MCF 10A (cell line): ENCODE results near the gene STRIP2. TPM values are rescaled to one million over a fixed set of nuclear protein-coding genes. Genes with fewer than 3 reads are reported as not detected.

Experiments
- BruUV-seq: library from RNA; stranded (reverse); fragments of 400-500 nt; replicated peaks from 2 replicates; lab custom pipeline; 2021; lab: Mats Ljungman, UMichigan
- CTCF ChIA-PET: fragments of 300-600 bp; sonication (Branson Sonifier 250); formaldehyde crosslinking; extraction: SDS; loops from one replicate; lab custom pipeline; 2021; ENCODE audit warnings: antibody characterized with exemption, inconsistent platforms; lab: Yijun Ruan, JAX
- POLR2A ChIA-PET: fragments of 300-600, 350-650 bp; sonication (Branson Sonifier 250); formaldehyde crosslinking; extraction: SDS; loops from one replicate; lab custom pipeline; 2020; ENCODE audit warnings: antibody characterized with exemption, inconsistent platforms; lab: Yijun Ruan, JAX
- DNase-seq: peaks from one replicate; pipeline ENCODE4 v3.0.0-alpha.2; 2018; ENCODE audit not compliant: unreplicated experiment
- H3K27ac Mint-ChIP-seq: one replicate; pipeline ENCODE4 v1.8.0; 2022; ENCODE audit warnings: mild to moderate bottlenecking, low read depth, mixed read lengths; ENCODE audit not compliant: unreplicated experiment
- H3K27me3 Mint-ChIP-seq: one replicate; pipeline ENCODE4 v1.8.0; 2022; ENCODE audit warnings: mixed read lengths; ENCODE audit not compliant: insufficient read depth, unreplicated experiment
- H3K36me3 Mint-ChIP-seq: one replicate; pipeline ENCODE4 v1.8.0; 2022; ENCODE audit warnings: mild to moderate bottlenecking, moderate library complexity, mixed read lengths; ENCODE audit not compliant: insufficient read depth, unreplicated experiment
- H3K4me1 Mint-ChIP-seq: one replicate; pipeline ENCODE4 v1.8.0; 2022; ENCODE audit warnings: mixed read lengths; ENCODE audit not compliant: insufficient read depth, unreplicated experiment
- H3K4me3 Mint-ChIP-seq: one replicate; pipeline ENCODE4 v1.8.0; 2022; ENCODE audit warnings: mild to moderate bottlenecking, moderate library complexity, mixed read lengths; ENCODE audit not compliant: unreplicated experiment
- H3K9me3 Mint-ChIP-seq: one replicate; pipeline ENCODE4 v1.8.0; 2022; ENCODE audit warnings: mixed read lengths; ENCODE audit not compliant: unreplicated experiment
- CTCF ChIP-seq: fragments of 200-600 bp; IDR thresholded peaks from one replicate; pipeline ENCODE4 v1.8.0; 2022; ENCODE audit warnings: antibody characterized with exemption, mild to moderate bottlenecking; ENCODE audit not compliant: unreplicated experiment
- intact Hi-C: fragments of 100-400 bp; cut with micrococcal nuclease; formaldehyde crosslinking; loops from 2 replicates; pipeline ENCODE4 v1.14.1; 2022
- total RNA-seq: library from RNA; stranded (reverse); gene quantifications from 2 replicates; pipeline ENCODE4 v1.2.3, GENCODE V29; 2022

STRIP2 gene
- total RNA-seq, 1 experiment from 2014 or later = 6.3 TPM

DNA sequence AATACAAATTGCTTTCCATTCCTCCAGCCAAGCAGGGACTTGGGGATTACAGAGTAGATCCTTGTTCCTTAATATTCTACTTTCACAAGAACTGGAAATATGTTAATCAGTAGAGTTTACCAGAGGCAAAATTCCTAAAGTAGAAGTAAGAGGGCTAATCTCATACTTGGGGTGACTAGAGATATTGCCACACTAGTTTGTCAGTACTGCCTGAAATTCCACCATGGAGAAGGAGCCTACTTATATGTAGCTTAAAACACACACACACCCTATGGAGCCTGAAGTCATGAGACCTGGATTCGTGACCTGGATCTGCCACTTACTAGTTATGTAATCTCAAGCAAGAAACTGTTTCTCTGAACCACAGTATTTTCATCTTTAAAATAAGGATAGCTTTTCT is 33.9 kb downstream of the STRIP2 start:
- Mint-ChIP-seq H3K9me3 (no peaks in the 10 kb centered on the region), H3K4me3 (no peak overlapping the region), H3K36me3 (peaks cover 23% of the 10 kb centered on the region), H3K27me3 (no peaks in the 10 kb centered on the region), H3K4me1 (no peaks in the 10 kb centered on the region), H3K27ac (no peak overlapping the region)
- ChIA-PET CTCF (interaction anchor here (0.6 to 11.7 kb wide), 6 partner anchors 92 to 250 kb away, joined by 3 to 179 read pairs (median 4); no protein-coding TSS in a partner anchor), POLR2A (interaction anchor here (1.2 to 1.6 kb wide), 4 partner anchors 29 to 244 kb away, joined by 3 to 6 read pairs (median 3); partner anchors contain the start of genes AHCYL2 and STRIP2)
- BruUV-seq = no TSS peak
- no peak for TF ChIP-seq CTCF
- intact Hi-C loops = no loop called here
- DNase-seq = no peak

GRCh38 chr7:129468547-129468946 is 34.3 kb downstream of the STRIP2 start:
- no peaks in the 10 kb centered on the region for H3K27me3 Mint-ChIP-seq
- peaks cover 23% of the 10 kb centered on the region for H3K36me3 Mint-ChIP-seq
- TF ChIP-seq CTCF = no peak
- intact Hi-C loops = no loop called here
- H3K27ac Mint-ChIP-seq = no peak overlapping the region
- no peaks in the 10 kb centered on the region for H3K4me1 Mint-ChIP-seq
- no peak for DNase-seq
- H3K9me3 Mint-ChIP-seq = no peaks in the 10 kb centered on the region
- no TSS peak for BruUV-seq
- ChIA-PET CTCF (interaction anchor here (0.6 to 11.7 kb wide), 7 partner anchors 92 to 250 kb away, joined by 3 to 179 read pairs (median 3); no protein-coding TSS in a partner anchor), POLR2A (interaction anchor here (1.2 to 1.6 kb wide), 4 partner anchors 30 to 244 kb away, joined by 3 to 6 read pairs (median 3); partner anchors contain the start of genes AHCYL2 and STRIP2)
- no peak overlapping the region for H3K4me3 Mint-ChIP-seq

GRCh38 chr7:129469930-129470329 is 35.7 kb downstream of the STRIP2 start:
- Mint-ChIP-seq H3K9me3 (no peaks in the 10 kb centered on the region), H3K27ac (no peak overlapping the region), H3K4me1 (no peaks in the 10 kb centered on the region), H3K36me3 (peaks cover 17% of the 10 kb centered on the region), H3K4me3 (no peak overlapping the region), H3K27me3 (no peaks in the 10 kb centered on the region)
- intact Hi-C loops = no loop called here
- ChIA-PET POLR2A (interaction anchor here (1.4 kb wide), 1 partner anchor 36 kb away, joined by 3 read pairs; the partner anchor contains the start of gene STRIP2), CTCF (interaction anchor here (0.6 to 11.7 kb wide), 10 partner anchors 10 to 251 kb away, joined by 3 to 179 read pairs (median 4); partner anchors contain the start of gene STRIP2)
- no TSS peak for BruUV-seq
- no peak for TF ChIP-seq CTCF
- DNase-seq = no peak

DNA sequence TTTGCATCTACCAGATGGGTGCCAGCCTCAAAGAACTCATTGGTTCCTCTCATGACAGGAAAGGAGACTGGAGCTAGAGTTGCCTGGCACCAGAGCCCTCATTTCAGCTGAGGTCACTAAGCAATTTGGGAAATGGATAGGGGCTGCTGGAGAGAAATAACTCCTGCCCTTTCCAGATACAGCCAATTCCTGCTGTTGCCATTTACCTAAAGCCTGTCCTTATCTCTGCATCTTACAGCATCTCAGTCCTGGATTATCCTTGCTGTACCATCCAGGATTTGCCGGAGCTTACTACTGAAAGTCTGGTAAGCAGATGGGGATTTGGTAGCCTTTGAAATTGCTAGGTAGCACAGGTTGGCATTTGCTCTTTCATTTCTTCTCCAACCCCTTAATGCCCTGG is 36.2 kb downstream of the STRIP2 start:
- intact Hi-C loops = no loop called here

More for the DNA sequence above, 36.2 kb downstream of the STRIP2 start:
- ChIA-PET CTCF (interaction anchor here (0.6 to 11.7 kb wide), 14 partner anchors 21 to 252 kb away, joined by 3 to 179 read pairs (median 6); partner anchors contain the start of gene STRIP2), POLR2A (interaction anchor here (1.4 kb wide), 1 partner anchor 36 kb away, joined by 3 read pairs; the partner anchor contains the start of gene STRIP2)
- H3K4me3 Mint-ChIP-seq = no peak overlapping the region
- no peaks in the 10 kb centered on the region for H3K4me1 Mint-ChIP-seq
- no peak for DNase-seq
- H3K27ac Mint-ChIP-seq = no peak overlapping the region
- no peak for TF ChIP-seq CTCF
- H3K36me3 Mint-ChIP-seq = peaks cover 15% of the 10 kb centered on the region
- H3K9me3 Mint-ChIP-seq = no peaks in the 10 kb centered on the region
- BruUV-seq = no TSS peak
- no peaks in the 10 kb centered on the region for H3K27me3 Mint-ChIP-seq
